HepG2 (cell line): ENCODE data around the gene SLC45A3.

Source experiments
- CEBPB ChIP-seq: IDR thresholded peaks from 2 replicates; pipeline ENCODE4 v1.6.1; 2011; ENCODE audit warnings: low read depth, low read length, improper control_type of control experiment, borderline replicate concordance
- E2F5 ChIP-seq: sonication (generic); formaldehyde crosslinking; conservative IDR thresholded peaks from 2 replicates; pipeline ENCODE4 v1.4.0; 2020; ENCODE audit warnings: missing genetic modification reagents
- SMAD3 ChIP-seq: sonication (generic); formaldehyde crosslinking; IDR thresholded peaks from 2 replicates; pipeline ENCODE4 v1.4.0; 2020; ENCODE audit warnings: missing genetic modification reagents

- TF ChIP-seq E2F5 (CRISPR knock-in tag) (no peak), CEBPB (no peak), SMAD3 (CRISPR knock-in tag) (no peak)
These were observed 35.3 kb upstream of the SLC45A3 start for GRCh38 chr1:205715628-205716027.
